HepG2 (cell line): ENCODE data around the gene CD300LF. TPM values are rescaled to one million over a fixed set of nuclear protein-coding genes. Genes with fewer than 3 reads are reported as not detected.
A peak's percentile ranks its signal among the peaks of the same experiment; 100 is the strongest.

Source experiments
- CHD2 ChIP-seq: IDR thresholded peaks from 2 replicates; pipeline ENCODE4 v1.6.1; 2011; ENCODE audit warnings: low read depth, low read length, improper control_type of control experiment
- ELF4 ChIP-seq: sonication (generic); formaldehyde crosslinking; IDR thresholded peaks from 2 replicates; pipeline ENCODE4 v1.5.0; 2020; ENCODE audit warnings: missing genetic modification reagents, mild to moderate bottlenecking, moderate library complexity, borderline replicate concordance
- FOXA1 ChIP-seq, 2 experiments: fragments of 450-650 bp in 1 of 2; sonication (generic) in 1 of 2; formaldehyde crosslinking in 1 of 2; IDR thresholded peaks; 2 replicates each; pipeline versions ENCODE4 v1.4.0 to v1.6.1; 2016 to 2020; ENCODE audit warnings: missing genetic modification reagents in 1 of 2
- HCFC1 ChIP-seq: fragments of 150-350 bp; IDR thresholded peaks from 2 replicates; pipeline ENCODE4 v1.6.1; 2014; ENCODE audit warnings: low read depth, low read length
- HOXA5 ChIP-seq: sonication (generic); formaldehyde crosslinking; IDR thresholded peaks from 2 replicates; pipeline ENCODE4 v1.4.0; 2020; ENCODE audit warnings: missing genetic modification reagents
- HOXA7 ChIP-seq: sonication (generic); formaldehyde crosslinking; IDR thresholded peaks from 2 replicates; pipeline ENCODE4 v1.8.1; 2022; ENCODE audit warnings: mild to moderate bottlenecking, missing genetic modification reagents, moderate library complexity
- KLF16 ChIP-seq, 2 experiments: sonication (generic) in 1 of 2; formaldehyde crosslinking in 1 of 2; IDR thresholded peaks; 2 replicates each; pipeline versions ENCODE4 v1.6.1 to v1.8.0; 2016 to 2023; ENCODE audit warnings: missing genetic modification reagents in 2 of 2, missing compliant biosample characterization in 1 of 2
- MEIS1 ChIP-seq: sonication (generic); formaldehyde crosslinking; IDR thresholded peaks from 2 replicates; pipeline ENCODE4 v1.9.0; 2021; ENCODE audit warnings: mild to moderate bottlenecking, missing genetic modification reagents, moderate library complexity, borderline replicate concordance
- MYC ChIP-seq: sonication (generic); formaldehyde crosslinking; IDR thresholded peaks from 2 replicates; pipeline ENCODE4 v1.9.0; 2021; ENCODE audit warnings: missing genetic modification reagents, borderline replicate concordance
- NR1H2 ChIP-seq: sonication (generic); formaldehyde crosslinking; IDR thresholded peaks from 2 replicates; pipeline ENCODE4 v1.8.1; 2022; ENCODE audit warnings: low read depth, missing genetic modification reagents, borderline replicate concordance
- PRMT3 ChIP-seq: sonication (generic); formaldehyde crosslinking; IDR thresholded peaks from 2 replicates; pipeline ENCODE4 v1.8.1; 2022; ENCODE audit warnings: low read depth, mild to moderate bottlenecking, moderate library complexity, missing genetic modification reagents, borderline replicate concordance
- REL ChIP-seq: sonication (generic); formaldehyde crosslinking; conservative IDR thresholded peaks from 2 replicates; pipeline ENCODE4 v1.8.0; 2022; ENCODE audit warnings: mild to moderate bottlenecking, missing genetic modification reagents, moderate library complexity
- SIN3B ChIP-seq: fragments of 150-350 bp; IDR thresholded peaks from 2 replicates; pipeline ENCODE4 v1.6.1; 2014; ENCODE audit warnings: low read length
- SMC3 ChIP-seq: IDR thresholded peaks from 2 replicates; pipeline ENCODE4 v1.6.1; 2011; ENCODE audit warnings: low read length, improper control_type of control experiment
- TBP ChIP-seq: sonication (generic); formaldehyde crosslinking; IDR thresholded peaks from 2 replicates; pipeline ENCODE4 v1.5.0; 2020; ENCODE audit warnings: missing genetic modification reagents
- U2AF1 ChIP-seq: fragments of 200-400 bp; formaldehyde crosslinking; optimal IDR thresholded peaks from 2 replicates; pipeline ENCODE3; 2017; ENCODE audit warnings: mild to moderate bottlenecking, low read depth, low read length
- ZFP36 ChIP-seq: fragments of 150-350 bp; IDR thresholded peaks from 2 replicates; pipeline ENCODE4 v1.6.1; 2018; ENCODE audit warnings: borderline replicate concordance, low read length, low read depth; ENCODE audit not compliant: partially characterized antibody
- ZMYM2 ChIP-seq: sonication (generic); formaldehyde crosslinking; IDR thresholded peaks from 2 replicates; pipeline ENCODE4 v1.8.0; 2022; ENCODE audit warnings: mild to moderate bottlenecking, missing genetic modification reagents
- ZNF225 ChIP-seq: sonication (generic); formaldehyde crosslinking; IDR thresholded peaks from 2 replicates; pipeline ENCODE4 v1.4.0; 2020; ENCODE audit warnings: mild to moderate bottlenecking, missing genetic modification reagents
- ZNF234 ChIP-seq: sonication (generic); formaldehyde crosslinking; conservative IDR thresholded peaks from 2 replicates; pipeline ENCODE4 v1.5.1; 2020; ENCODE audit warnings: mild to moderate bottlenecking, missing genetic modification reagents
- ZNF326 ChIP-seq: sonication (generic); formaldehyde crosslinking; IDR thresholded peaks from 2 replicates; pipeline ENCODE4 v1.4.0; 2020; ENCODE audit warnings: missing genetic modification reagents, borderline replicate concordance
- ZNF432 ChIP-seq: sonication (generic); formaldehyde crosslinking; IDR thresholded peaks from 2 replicates; pipeline ENCODE4 v1.5.0; 2020; ENCODE audit warnings: missing genetic modification reagents, mild to moderate bottlenecking, borderline replicate concordance
- polyA plus RNA-seq, 8 experiments: library from polyadenylated mRNA; depleted of rRNA in 3 of 8; stranded (reverse) in 7 of 8; unstranded in 1 of 8; fragments of >200 nt; fragmentation: Illumina TruSeq in 4 of 8; extraction: Trizol in 4 of 8; gene quantifications; 2 replicates each; pipeline versions ENCODE4 v1.2.1 to v1.2.3, GENCODE V29; 2011 to 2016; ENCODE audit warnings: low read depth in 4 of 8, missing spikeins in 1 of 8, mixed read lengths in 1 of 8; ENCODE audit not compliant: insufficient read depth in 1 of 8
- total RNA-seq, 5 experiments: library from RNA; depleted of rRNA; stranded (reverse); fragments of >200 nt; fragmentation: Illumina TruSeq; extraction: Trizol; gene quantifications; 2 replicates each; pipeline ENCODE4 v1.2.3, GENCODE V29; 2016; ENCODE audit warnings: low read depth in 1 of 5
- TF ChIP-seq, protein P1 (sequence below): sonication (generic); formaldehyde crosslinking; IDR thresholded peaks from 2 replicates; pipeline ENCODE4 v1.9.0; 2021; ENCODE audit warnings: missing genetic modification reagents, borderline replicate concordance
- TF ChIP-seq, protein P2 (sequence below): sonication (generic); formaldehyde crosslinking; IDR thresholded peaks from 2 replicates; pipeline ENCODE4 v1.4.0; 2020; ENCODE audit warnings: mild to moderate bottlenecking, missing genetic modification reagents
- TF ChIP-seq, protein P3 (sequence below): sonication (generic); formaldehyde crosslinking; IDR thresholded peaks from 2 replicates; pipeline ENCODE4 v1.8.0; 2022; ENCODE audit warnings: mild to moderate bottlenecking, missing genetic modification reagents

Gene CD300LF
- total and polyA plus RNA-seq, 2 of the 13 experiments (the other 11 are each of a cell fraction or from before 2014, with no cell fraction given): not detected

DNA sequence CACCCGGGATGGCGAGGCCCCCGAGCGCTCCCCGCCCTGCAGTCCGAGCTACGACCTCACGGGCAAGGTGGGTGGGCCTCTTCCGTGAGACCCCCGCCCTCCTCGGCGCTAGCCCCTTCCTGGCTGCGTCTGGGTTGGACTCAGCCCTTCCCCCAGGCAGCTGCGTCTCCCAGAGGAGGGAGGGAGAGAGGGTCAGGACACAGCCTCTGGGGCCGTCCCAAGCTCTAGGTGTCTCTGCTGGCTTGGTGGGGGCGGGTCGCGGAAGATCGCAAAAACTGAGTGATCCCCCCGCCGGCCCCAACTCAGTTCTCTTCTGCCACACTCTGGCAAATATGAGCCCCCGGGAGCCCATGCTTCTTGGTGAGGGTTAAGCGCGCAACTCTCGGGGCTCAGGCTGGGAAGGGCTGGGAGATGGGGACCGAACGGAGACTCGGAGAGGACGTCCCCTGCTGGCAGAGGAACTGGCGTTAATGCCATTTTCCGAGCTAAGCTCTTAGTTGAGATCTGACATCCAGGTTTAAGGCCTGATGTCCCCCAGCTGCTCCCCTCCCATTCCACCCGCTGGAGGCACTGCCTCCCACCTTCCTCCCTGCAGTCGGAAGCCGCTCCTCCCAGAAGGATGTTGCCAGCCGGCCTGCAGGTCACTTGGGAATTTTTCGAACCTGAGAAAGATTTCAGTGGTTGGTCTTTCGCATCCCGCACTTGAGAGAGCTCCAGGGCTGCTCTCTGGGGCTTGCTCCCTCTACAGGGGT lies 24.8 kb upstream of the CD300LF start (continued):
- TF ChIP-seq REL (CRISPR knock-in tag): no peak
- TF ChIP-seq HOXA7 (CRISPR knock-in tag): no peak
- no peak for TF ChIP-seq NR1H2
- TF ChIP-seq ZNF225 (CRISPR knock-in tag): no peak; the same call in none of the 2 replicates
- TF ChIP-seq ZMYM2 (CRISPR knock-in tag): peak; percentile 13; the same call in 1 of the 2 replicates
- no peak for TF ChIP-seq ZNF326 (CRISPR knock-in tag)
- no peak for TF ChIP-seq TBP (CRISPR knock-in tag)
- no peak for TF ChIP-seq PRMT3 (CRISPR knock-in tag)
- TF ChIP-seq ELF4 (CRISPR knock-in tag): no peak
- TF ChIP-seq, protein P1, sequence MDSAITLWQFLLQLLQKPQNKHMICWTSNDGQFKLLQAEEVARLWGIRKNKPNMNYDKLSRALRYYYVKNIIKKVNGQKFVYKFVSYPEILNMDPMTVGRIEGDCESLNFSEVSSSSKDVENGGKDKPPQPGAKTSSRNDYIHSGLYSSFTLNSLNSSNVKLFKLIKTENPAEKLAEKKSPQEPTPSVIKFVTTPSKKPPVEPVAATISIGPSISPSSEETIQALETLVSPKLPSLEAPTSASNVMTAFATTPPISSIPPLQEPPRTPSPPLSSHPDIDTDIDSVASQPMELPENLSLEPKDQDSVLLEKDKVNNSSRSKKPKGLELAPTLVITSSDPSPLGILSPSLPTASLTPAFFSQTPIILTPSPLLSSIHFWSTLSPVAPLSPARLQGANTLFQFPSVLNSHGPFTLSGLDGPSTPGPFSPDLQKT (CRISPR knock-in tag): no peak
- no peak for TF ChIP-seq ZNF432 (CRISPR knock-in tag)
- TF ChIP-seq, protein P2, sequence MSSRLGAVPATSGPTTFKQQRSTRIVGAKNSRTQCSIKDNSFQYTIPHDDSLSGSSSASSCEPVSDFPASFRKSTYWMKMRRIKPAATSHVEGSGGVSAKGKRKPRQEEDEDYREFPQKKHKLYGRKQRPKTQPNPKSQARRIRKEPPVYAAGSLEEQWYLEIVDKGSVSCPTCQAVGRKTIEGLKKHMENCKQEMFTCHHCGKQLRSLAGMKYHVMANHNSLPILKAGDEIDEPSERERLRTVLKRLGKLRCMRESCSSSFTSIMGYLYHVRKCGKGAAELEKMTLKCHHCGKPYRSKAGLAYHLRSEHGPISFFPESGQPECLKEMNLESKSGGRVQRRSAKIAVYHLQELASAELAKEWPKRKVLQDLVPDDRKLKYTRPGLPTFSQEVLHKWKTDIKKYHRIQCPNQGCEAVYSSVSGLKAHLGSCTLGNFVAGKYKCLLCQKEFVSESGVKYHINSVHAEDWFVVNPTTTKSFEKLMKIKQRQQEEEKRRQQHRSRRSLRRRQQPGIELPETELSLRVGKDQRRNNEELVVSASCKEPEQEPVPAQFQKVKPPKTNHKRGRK (CRISPR knock-in tag): no peak
- no peak for TF ChIP-seq ZFP36
- TF ChIP-seq SMC3: peak; percentile 51; the same call in 1 of the 2 replicates
- TF ChIP-seq, protein P3, sequence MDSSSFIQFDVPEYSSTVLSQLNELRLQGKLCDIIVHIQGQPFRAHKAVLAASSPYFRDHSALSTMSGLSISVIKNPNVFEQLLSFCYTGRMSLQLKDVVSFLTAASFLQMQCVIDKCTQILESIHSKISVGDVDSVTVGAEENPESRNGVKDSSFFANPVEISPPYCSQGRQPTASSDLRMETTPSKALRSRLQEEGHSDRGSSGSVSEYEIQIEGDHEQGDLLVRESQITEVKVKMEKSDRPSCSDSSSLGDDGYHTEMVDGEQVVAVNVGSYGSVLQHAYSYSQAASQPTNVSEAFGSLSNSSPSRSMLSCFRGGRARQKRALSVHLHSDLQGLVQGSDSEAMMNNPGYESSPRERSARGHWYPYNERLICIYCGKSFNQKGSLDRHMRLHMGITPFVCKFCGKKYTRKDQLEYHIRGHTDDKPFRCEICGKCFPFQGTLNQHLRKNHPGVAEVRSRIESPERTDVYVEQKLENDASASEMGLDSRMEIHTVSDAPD (CRISPR knock-in tag): no peak
- peak; percentile 24; the same call in 1 of the 2 replicates for TF ChIP-seq CHD2
- TF ChIP-seq MYC (CRISPR knock-in tag): 0 out of 2 replicates have a peak, but pooled peaks have one; percentile 17
- no peak; a peak in 1 of 4 replicates for TF ChIP-seq KLF16 (CRISPR knock-in tag; IDR thresholded peaks at IDR 0.05)
- TF ChIP-seq HOXA5: no peak
- TF ChIP-seq ZNF234 (CRISPR knock-in tag): no peak
- no peak for TF ChIP-seq FOXA1 (IDR thresholded peaks at IDR 0.05)
- no peak for TF ChIP-seq FOXA1 (CRISPR knock-in tag; IDR thresholded peaks at IDR 0.05)
- no peak for TF ChIP-seq U2AF1
- no peak for TF ChIP-seq SIN3B
- TF ChIP-seq HCFC1: no peak
- TF ChIP-seq MEIS1 (CRISPR knock-in tag): no peak
